MM.1S (cell line): ENCODE results near the gene SRCIN1.

Experiments
- EZH2 ChIP-seq: fragments of 300-600 bp; sonication (generic); optimal IDR thresholded peaks from 2 replicates; pipeline ENCODE3; 2017; ENCODE audit warnings: low read depth, mild to moderate bottlenecking, antibody characterized with exemption, low read length, mixed read lengths
- TF ChIP-seq, protein P1 (sequence below): fragments of 300-600 bp; sonication (generic); IDR thresholded peaks from 2 replicates; pipeline ENCODE4 v1.5.1; 2016; ENCODE audit warnings: antibody characterized with exemption, low read length, mixed read lengths

DNA sequence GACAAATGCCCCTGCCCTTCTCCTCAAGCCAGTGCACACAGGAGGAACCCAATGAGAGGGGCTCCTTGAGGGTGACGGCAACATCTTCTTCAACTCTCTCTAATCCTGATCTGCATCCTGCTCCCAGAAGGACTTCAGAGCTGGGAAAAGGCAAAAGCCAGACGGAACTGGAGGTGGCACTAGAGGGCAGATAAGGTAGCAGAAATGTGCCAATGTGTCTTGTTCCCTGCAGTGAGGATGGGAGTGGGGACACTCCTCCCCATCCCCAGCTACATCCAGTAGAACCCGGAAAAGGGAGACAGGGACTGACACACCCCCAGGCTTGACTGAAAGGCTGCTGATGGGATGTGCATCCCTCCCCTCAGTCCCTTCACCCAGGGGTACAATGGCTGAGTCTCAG, 28.5 kb downstream of the SRCIN1 start:
- TF ChIP-seq, protein P1, sequence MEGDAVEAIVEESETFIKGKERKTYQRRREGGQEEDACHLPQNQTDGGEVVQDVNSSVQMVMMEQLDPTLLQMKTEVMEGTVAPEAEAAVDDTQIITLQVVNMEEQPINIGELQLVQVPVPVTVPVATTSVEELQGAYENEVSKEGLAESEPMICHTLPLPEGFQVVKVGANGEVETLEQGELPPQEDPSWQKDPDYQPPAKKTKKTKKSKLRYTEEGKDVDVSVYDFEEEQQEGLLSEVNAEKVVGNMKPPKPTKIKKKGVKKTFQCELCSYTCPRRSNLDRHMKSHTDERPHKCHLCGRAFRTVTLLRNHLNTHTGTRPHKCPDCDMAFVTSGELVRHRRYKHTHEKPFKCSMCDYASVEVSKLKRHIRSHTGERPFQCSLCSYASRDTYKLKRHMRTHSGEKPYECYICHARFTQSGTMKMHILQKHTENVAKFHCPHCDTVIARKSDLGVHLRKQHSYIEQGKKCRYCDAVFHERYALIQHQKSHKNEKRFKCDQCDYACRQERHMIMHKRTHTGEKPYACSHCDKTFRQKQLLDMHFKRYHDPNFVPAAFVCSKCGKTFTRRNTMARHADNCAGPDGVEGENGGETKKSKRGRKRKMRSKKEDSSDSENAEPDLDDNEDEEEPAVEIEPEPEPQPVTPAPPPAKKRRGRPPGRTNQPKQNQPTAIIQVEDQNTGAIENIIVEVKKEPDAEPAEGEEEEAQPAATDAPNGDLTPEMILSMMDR, result no peak
- no peak for TF ChIP-seq EZH2
